HCT116 (cell line): ENCODE measurements around the gene GPN1. TPM values are rescaled to one million over a fixed set of nuclear protein-coding genes. Genes with fewer than 3 reads are reported as not detected.

Source experiments
- ATAC-seq: fragments of 200-7000 bp; cut with Tn5 transposase; 2 replicates; pipeline ENCODE4 v1.9.1; 2020; ENCODE audit warnings: mild to moderate bottlenecking, moderate library complexity
- BruUV-seq: library from RNA; stranded (reverse); fragments of 400-500 nt; replicated peaks from 2 replicates; lab custom pipeline; 2021; lab: Mats Ljungman, UMichigan
- CTCF ChIA-PET: fragments of 300-600 bp; sonication (Branson Sonifier 250); formaldehyde crosslinking; loops from one replicate; lab custom pipeline; 2021; ENCODE audit warnings: antibody characterized with exemption; lab: Charles Lee
- POLR2A ChIA-PET: fragments of 300-600, 350-600 bp; sonication (Branson Sonifier 250); formaldehyde crosslinking; loops from one replicate; lab custom pipeline; 2021; ENCODE audit warnings: antibody characterized with exemption; lab: Charles Lee
- RAD21 ChIA-PET, 2 experiments: fragments of 300-600 bp; sonication (Branson Sonifier 250); formaldehyde crosslinking; loops; one replicate each; lab custom pipeline; 2023; ENCODE audit warnings: low total read pairs in 2 of 2; ENCODE audit not compliant: uncharacterized antibody in 2 of 2, unreplicated experiment in 2 of 2, low non-redundant PET in 1 of 2; lab: Charles Lee
- DNase-seq: peaks from one replicate; pipeline ENCODE4 v3.0.0-alpha.2; 2010; ENCODE audit warnings: low read depth, low spot score
- H2AFZ ChIP-seq: fragments of 200-600 bp; shearing (Covaris generic), sonication (generic); 2 replicates; pipeline ENCODE4 v1.6.1; 2017; ENCODE audit warnings: low read depth, mixed run types, mixed read lengths, antibody characterized with exemption, low read length; ENCODE audit not compliant: poor library complexity, severe bottlenecking
- H3K27ac ChIP-seq: 2 replicates; pipeline ENCODE4 v1.5.1; 2012; ENCODE audit warnings: low read depth, low read length
- H3K27me3 ChIP-seq: fragments of 200-600 bp; sonication (generic); 2 replicates; pipeline ENCODE4 v1.6.1; 2016; ENCODE audit warnings: mixed run types, low read length, mixed read lengths; ENCODE audit not compliant: insufficient read depth
- H3K36me3 ChIP-seq, 2 experiments: fragments of 200-500 bp in 1 of 2; fragments of 200-600 bp in 1 of 2; sonication (Bioruptor generic) in 1 of 2; sonication (generic) in 1 of 2; 2 replicates each; pipeline versions ENCODE4 v1.5.1 to v1.6.1; 2014 to 2016; ENCODE audit warnings: low read length in 2 of 2, inconsistent platforms in 1 of 2, mixed read lengths in 1 of 2, mixed run types in 1 of 2; ENCODE audit not compliant: insufficient read depth in 2 of 2, control insufficient read depth in 1 of 2
- H3K4me1 ChIP-seq, 2 experiments: fragments of 200-600 bp in 1 of 2; sonication (generic) in 1 of 2; 2 replicates each; pipeline versions ENCODE4 v1.5.1 to v1.6.1; 2012 to 2017; ENCODE audit warnings: low read length in 2 of 2, inconsistent platforms in 1 of 2, mild to moderate bottlenecking in 1 of 2, mixed read lengths in 1 of 2, mixed run types in 1 of 2, moderate library complexity in 1 of 2; ENCODE audit not compliant: insufficient read depth in 2 of 2, control insufficient read depth in 1 of 2
- H3K4me2 ChIP-seq: fragments of 200-600 bp; sonication (generic); 2 replicates; pipeline ENCODE4 v1.6.1; 2017; ENCODE audit warnings: mixed run types, low read length, mixed read lengths
- H3K4me3 ChIP-seq, 2 experiments: fragments of 200-600 bp in 1 of 2; sonication (generic) in 1 of 2; replicated peaks in 1 of 2; 2 replicates each; pipeline ENCODE4 v1.5.1; 2011 to 2016; ENCODE audit warnings: low read length in 2 of 2, control low read depth in 1 of 2, low read depth in 1 of 2, mild to moderate bottlenecking in 1 of 2, mixed read lengths in 1 of 2, mixed run types in 1 of 2
- H3K79me2 ChIP-seq: fragments of 200-600 bp; sonication (generic); 2 replicates; pipeline ENCODE4 v1.6.1; 2017; ENCODE audit warnings: mild to moderate bottlenecking, mixed run types, low read length, moderate library complexity, mixed read lengths; ENCODE audit not compliant: insufficient read depth
- H3K9ac ChIP-seq: fragments of 200-600 bp; sonication (generic); 2 replicates; pipeline ENCODE4 v1.6.1; 2016; ENCODE audit warnings: low read length, mixed read lengths
- H3K9me2 ChIP-seq: fragments of 200-600 bp; sonication (generic), shearing (Covaris generic); 2 replicates; pipeline ENCODE4 v1.6.1; 2017; ENCODE audit warnings: mixed run types, mild to moderate bottlenecking, moderate library complexity; ENCODE audit not compliant: insufficient read depth
- H3K9me3 ChIP-seq, 2 experiments: fragments of 200-500 bp in 1 of 2; fragments of 200-600 bp in 1 of 2; sonication (Bioruptor generic) in 1 of 2; sonication (generic) in 1 of 2; 2 replicates each; pipeline ENCODE4 v1.6.1; 2014 to 2017; ENCODE audit warnings: low read length in 2 of 2, mixed read lengths in 2 of 2, inconsistent platforms in 1 of 2, low read depth in 1 of 2, mild to moderate bottlenecking in 1 of 2, mixed run types in 1 of 2, moderate library complexity in 1 of 2; ENCODE audit not compliant: control insufficient read depth in 1 of 2, insufficient read depth in 1 of 2
- H4K20me1 ChIP-seq: fragments of 200-600 bp; sonication (generic), shearing (Covaris generic); 2 replicates; pipeline ENCODE4 v1.6.1; 2017; ENCODE audit warnings: mixed run types, mild to moderate bottlenecking, moderate library complexity; ENCODE audit not compliant: insufficient read depth
- CBX3 ChIP-seq: IDR thresholded peaks from 2 replicates; pipeline ENCODE4 v1.6.1; 2012; ENCODE audit warnings: low read depth
- CTCF ChIP-seq, 3 experiments: fragments of 200-600 bp in 1 of 3; sonication (generic) in 1 of 3; IDR thresholded peaks in 2 of 3; conservative IDR thresholded peaks in 1 of 3; 2 replicates each; pipeline ENCODE4 v1.5.1; 2012 to 2017; ENCODE audit warnings: low read depth in 2 of 3, low read length in 2 of 3, antibody characterized with exemption in 1 of 3, borderline replicate concordance in 1 of 3, control low read depth in 1 of 3, mild to moderate bottlenecking in 1 of 3, mixed read lengths in 1 of 3, mixed run types in 1 of 3, moderate library complexity in 1 of 3; ENCODE audit not compliant: insufficient read depth in 1 of 3
- ELF1 ChIP-seq: IDR thresholded peaks from 2 replicates; pipeline ENCODE4 v1.6.1; 2012; ENCODE audit warnings: low read depth, borderline replicate concordance
- EZH2 ChIP-seq: fragments of 200-600 bp; sonication (generic); IDR thresholded peaks from 2 replicates; pipeline ENCODE4 v1.6.1; 2017; ENCODE audit warnings: antibody characterized with exemption, mixed run types
- EZH2phosphoT487 ChIP-seq: fragments of 200-600 bp; IDR thresholded peaks from 2 replicates; pipeline ENCODE4 v1.6.1; 2018; ENCODE audit warnings: antibody characterized with exemption, borderline replicate concordance
- JUND ChIP-seq: IDR thresholded peaks from 2 replicates; pipeline ENCODE4 v1.6.1; 2012
- POLR2A ChIP-seq: IDR thresholded peaks from 2 replicates; pipeline ENCODE4 v1.7.0; 2011; ENCODE audit warnings: borderline replicate concordance; ENCODE audit not compliant: insufficient read depth, insufficient read length; ENCODE audit errors: extremely low read depth
- RAD21 ChIP-seq: IDR thresholded peaks from 2 replicates; pipeline ENCODE4 v1.6.1; 2012; ENCODE audit warnings: low read depth, mild to moderate bottlenecking
- SRF ChIP-seq: IDR thresholded peaks from 2 replicates; pipeline ENCODE4 v1.6.1; 2012; ENCODE audit warnings: low read depth
- ZFX ChIP-seq: fragments of 450-650 bp; IDR thresholded peaks from 2 replicates; pipeline ENCODE4 v1.6.1; 2017
- intact Hi-C: fragments of 100-400 bp; cut with micrococcal nuclease; formaldehyde crosslinking; loops from 2 replicates; pipeline ENCODE4 v1.10.0; 2022
- total RNA-seq: library from RNA; stranded (reverse); gene quantifications from one replicate; pipeline ENCODE4 v1.2.1, GENCODE V29; 2021; ENCODE audit not compliant: unreplicated experiment
- TF ChIP-seq, protein P1 (sequence below): IDR thresholded peaks from 2 replicates; pipeline ENCODE4 v1.6.1; 2012; ENCODE audit warnings: low read depth
- TF ChIP-seq, protein P2 (sequence below): IDR thresholded peaks from 2 replicates; pipeline ENCODE4 v1.6.1; 2012

Gene GPN1
- total RNA-seq, 1 experiment from 2014 or later = 34.3 TPM

DNA sequence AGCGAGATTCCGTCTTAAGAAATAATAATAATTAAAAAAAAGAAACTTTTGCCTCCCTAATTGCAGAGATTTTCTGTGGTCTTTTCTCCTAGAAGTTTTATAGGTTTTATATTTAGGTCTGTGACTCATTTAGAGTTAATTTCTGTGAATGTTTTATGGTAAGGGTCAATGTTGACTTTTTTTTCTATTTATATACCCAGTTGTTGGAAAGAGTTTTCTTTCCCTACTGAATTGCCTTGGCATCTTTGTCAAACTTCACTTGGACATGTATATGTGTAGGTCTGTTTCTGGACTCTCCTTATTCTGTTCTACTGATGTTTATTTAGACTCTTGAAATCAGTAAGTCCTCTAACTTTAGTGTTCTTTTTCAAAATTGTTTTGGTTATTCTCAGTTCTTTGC lies 40.5 kb upstream of the GPN1 start:
- Histone ChIP-seq H3K27ac (no peak overlapping the region), H3K36me3 (no peaks in the 10 kb centered on the region), H3K9me3 (0 out of 4 replicates have a peak, but pooled peaks cover 0 to 2% of the 10 kb centered on the region in 2 experiments), H3K4me1 (peaks cover 0 to 11% of the 10 kb centered on the region in 2 experiments; a peak in 1 of 4 replicates), H3K9me2 (no peaks in the 10 kb centered on the region), H3K4me3 (no peak overlapping the region), H3K4me2 (no peak overlapping the region), H3K79me2 (peaks cover 99% of the 10 kb centered on the region), H2AFZ (no peak overlapping the region), H3K9ac (no peak overlapping the region), H3K27me3 (no peaks in the 10 kb centered on the region)
- BruUV-seq = no TSS peak
- intact Hi-C loops = loop anchor here (10.0 kb wide), 1 partner anchor 164 kb away; the partner anchor contains the start of gene NRBP1
- DNase-seq = no peak
- ChIA-PET POLR2A (no interaction called here), RAD21 (no interaction called here), CTCF (no interaction called here)
- TF ChIP-seq EZH2phosphoT487 (no peak), EZH2 (no peak), CTCF (IDR thresholded peaks at IDR 0.05 in 2 of 3, conservative IDR thresholded peaks at IDR 0.05 in 1 of 3; ENCODE audit: borderline replicate concordance in 1 of 3, insufficient read depth in 1 of 3, low read depth in 2 of 3, low read length in 2 of 3) (no peak), CBX3 (no peak), ELF1 (no peak), ZFX (no peak), JUND (no peak), RAD21 (no peak), SRF (no peak), POLR2A (no peak)
- TF ChIP-seq, protein P1, sequence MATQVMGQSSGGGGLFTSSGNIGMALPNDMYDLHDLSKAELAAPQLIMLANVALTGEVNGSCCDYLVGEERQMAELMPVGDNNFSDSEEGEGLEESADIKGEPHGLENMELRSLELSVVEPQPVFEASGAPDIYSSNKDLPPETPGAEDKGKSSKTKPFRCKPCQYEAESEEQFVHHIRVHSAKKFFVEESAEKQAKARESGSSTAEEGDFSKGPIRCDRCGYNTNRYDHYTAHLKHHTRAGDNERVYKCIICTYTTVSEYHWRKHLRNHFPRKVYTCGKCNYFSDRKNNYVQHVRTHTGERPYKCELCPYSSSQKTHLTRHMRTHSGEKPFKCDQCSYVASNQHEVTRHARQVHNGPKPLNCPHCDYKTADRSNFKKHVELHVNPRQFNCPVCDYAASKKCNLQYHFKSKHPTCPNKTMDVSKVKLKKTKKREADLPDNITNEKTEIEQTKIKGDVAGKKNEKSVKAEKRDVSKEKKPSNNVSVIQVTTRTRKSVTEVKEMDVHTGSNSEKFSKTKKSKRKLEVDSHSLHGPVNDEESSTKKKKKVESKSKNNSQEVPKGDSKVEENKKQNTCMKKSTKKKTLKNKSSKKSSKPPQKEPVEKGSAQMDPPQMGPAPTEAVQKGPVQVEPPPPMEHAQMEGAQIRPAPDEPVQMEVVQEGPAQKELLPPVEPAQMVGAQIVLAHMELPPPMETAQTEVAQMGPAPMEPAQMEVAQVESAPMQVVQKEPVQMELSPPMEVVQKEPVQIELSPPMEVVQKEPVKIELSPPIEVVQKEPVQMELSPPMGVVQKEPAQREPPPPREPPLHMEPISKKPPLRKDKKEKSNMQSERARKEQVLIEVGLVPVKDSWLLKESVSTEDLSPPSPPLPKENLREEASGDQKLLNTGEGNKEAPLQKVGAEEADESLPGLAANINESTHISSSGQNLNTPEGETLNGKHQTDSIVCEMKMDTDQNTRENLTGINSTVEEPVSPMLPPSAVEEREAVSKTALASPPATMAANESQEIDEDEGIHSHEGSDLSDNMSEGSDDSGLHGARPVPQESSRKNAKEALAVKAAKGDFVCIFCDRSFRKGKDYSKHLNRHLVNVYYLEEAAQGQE = no peak
- TF ChIP-seq, protein P2, sequence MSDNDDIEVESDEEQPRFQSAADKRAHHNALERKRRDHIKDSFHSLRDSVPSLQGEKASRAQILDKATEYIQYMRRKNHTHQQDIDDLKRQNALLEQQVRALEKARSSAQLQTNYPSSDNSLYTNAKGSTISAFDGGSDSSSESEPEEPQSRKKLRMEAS = no peak
- TF ChIP-seq, all 23 proteins: peak for 0
- 0 out of 2 replicates have a peak, but pooled peaks cover 10% of the 10 kb centered on the region for H4K20me1 ChIP-seq
- no peak for ATAC-seq
